ENCODE data around the gene ALPK1.
"Not testable (repeated sequence)": the region's sequence is repeated elsewhere in the genome, so short reads cannot be mapped to it uniquely, and the experiment has no call there.

Gene ALPK1

GRCh38 chr4:112277705-112278448, 19.3 kb upstream of the ALPK1 start:
- in situ Hi-C loops (cut with HindIII; ENCODE audit: low sequenced_read_pairs), result no loop called here
- no peak for DNase-seq (ENCODE audit: low read depth, low spot score)
- TF ChIP-seq CTCF (IDR thresholded peaks at IDR 0.05; ENCODE audit: low read depth, low read length), result no peak
- H3K4me3 ChIP-seq (ENCODE audit: low read depth, low read length), result no peak overlapping the region

- DNase-seq (ENCODE audit: low read depth, low spot score), result no peak
- TF ChIP-seq CTCF (IDR thresholded peaks at IDR 0.05; ENCODE audit: low read depth, low read length), result no peak
- no peak overlapping the region for H3K4me3 ChIP-seq (ENCODE audit: low read depth, low read length)
- in situ Hi-C loops (cut with HindIII; ENCODE audit: low sequenced_read_pairs), result no loop called here
These were observed 17.9 kb upstream of the ALPK1 start for GRCh38 chr4:112279025-112279881.

- no peak for TF ChIP-seq CTCF (IDR thresholded peaks at IDR 0.05; ENCODE audit: low read depth, low read length)
- in situ Hi-C loops (cut with HindIII; ENCODE audit: low sequenced_read_pairs), result no loop called here
- no peak overlapping the region for H3K4me3 ChIP-seq (ENCODE audit: low read depth, low read length)
- DNase-seq (ENCODE audit: low read depth, low spot score), result no peak
These were observed 17.3 kb upstream of the ALPK1 start for GRCh38 chr4:112279882-112280315.

- no peak overlapping the region for H3K4me3 ChIP-seq (ENCODE audit: low read depth, low read length)
- DNase-seq (ENCODE audit: low read depth, low spot score), result no peak
- in situ Hi-C loops (cut with HindIII; ENCODE audit: low sequenced_read_pairs), result no loop called here
- TF ChIP-seq CTCF (IDR thresholded peaks at IDR 0.05; ENCODE audit: low read depth, low read length), result no peak
These were observed 16.6 kb upstream of the ALPK1 start for GRCh38 chr4:112280386-112281056.

- H3K4me3 ChIP-seq (ENCODE audit: low read depth, low read length); in situ Hi-C loops (cut with HindIII; ENCODE audit: low sequenced_read_pairs); DNase-seq (ENCODE audit: low read depth, low spot score): not testable (repeated sequence)
These were observed 15.2 kb upstream of the ALPK1 start for GRCh38 chr4:112281895-112282398.

- H3K4me3 ChIP-seq (ENCODE audit: low read depth, low read length), result no peak overlapping the region
- TF ChIP-seq CTCF (IDR thresholded peaks at IDR 0.05; ENCODE audit: low read depth, low read length), result no peak
- in situ Hi-C loops (cut with HindIII; ENCODE audit: low sequenced_read_pairs), result no loop called here
- no peak for DNase-seq (ENCODE audit: low read depth, low spot score)
These were observed 14.1 kb upstream of the ALPK1 start for GRCh38 chr4:112282860-112283667.

Measured in astrocyte of the spinal cord (primary cell).